DMS53 (cell line): ENCODE results near the gene YKT6.

Experiments used
- DNase-seq: peaks from one replicate; lab custom pipeline; 2025; lab: John Stamatoyannopoulos, UW

YKT6 gene

DNA sequence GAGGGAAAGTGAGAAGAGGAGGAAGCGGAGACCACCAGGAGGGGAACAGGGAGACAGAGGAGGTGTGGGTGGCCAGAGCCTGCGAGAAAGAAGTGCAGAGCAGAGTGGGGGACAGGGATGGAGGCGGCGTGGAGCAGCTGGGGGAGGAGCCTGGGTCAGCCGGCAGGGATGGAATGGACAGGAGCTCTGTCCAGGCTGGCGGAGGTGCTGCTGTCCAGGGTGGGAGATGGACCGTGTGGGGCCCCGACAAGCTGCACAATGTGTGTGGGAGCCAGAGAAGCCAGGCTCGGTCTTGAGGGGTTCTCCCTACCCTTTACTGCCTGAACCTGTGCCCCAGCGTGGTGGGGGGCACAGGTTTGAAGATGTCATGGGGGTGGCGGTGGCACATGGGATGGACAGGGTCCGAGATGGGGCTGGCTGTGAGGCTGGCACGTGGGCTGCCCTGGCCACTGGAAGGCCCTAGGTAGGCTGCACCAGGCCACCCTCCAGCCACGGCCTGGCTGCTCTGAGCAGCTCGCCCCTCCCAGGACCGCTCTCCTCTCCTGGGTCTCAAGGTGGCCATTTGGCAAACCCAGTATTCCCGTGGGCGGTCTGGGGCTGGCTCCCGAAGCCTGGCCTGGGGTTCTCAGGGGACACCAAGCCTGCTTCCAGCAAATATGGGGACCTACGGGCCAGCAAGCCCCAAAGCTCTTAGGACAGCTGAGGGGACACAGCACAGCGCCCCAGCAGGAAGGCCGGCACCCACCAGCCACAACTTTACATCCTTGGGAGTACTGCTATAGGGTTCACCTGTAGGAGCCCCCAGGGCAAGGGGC lies 32.3 kb downstream of the YKT6 start:
- no peak for DNase-seq

DNA sequence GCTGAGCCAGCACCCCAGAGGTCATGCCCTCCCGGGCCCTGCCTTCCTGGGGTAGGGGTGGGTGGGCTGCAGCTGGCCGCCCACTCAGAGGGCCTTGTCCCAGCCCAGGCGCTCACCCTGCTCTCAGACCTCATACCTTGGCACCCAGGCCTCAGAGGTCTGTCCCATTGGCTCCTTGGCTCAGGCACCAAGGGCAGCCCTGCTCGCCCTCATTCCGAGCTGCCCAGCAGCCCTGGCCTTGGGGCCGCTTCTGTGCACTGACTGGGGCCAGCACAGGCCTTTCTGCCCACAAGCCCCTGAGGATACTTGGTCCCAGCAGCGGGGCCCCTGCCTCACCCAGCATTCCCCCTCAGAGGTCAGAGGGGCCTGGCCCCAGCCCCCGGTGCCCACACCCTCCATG lies 34.3 kb downstream of the YKT6 start:
- no peak for DNase-seq

DNA sequence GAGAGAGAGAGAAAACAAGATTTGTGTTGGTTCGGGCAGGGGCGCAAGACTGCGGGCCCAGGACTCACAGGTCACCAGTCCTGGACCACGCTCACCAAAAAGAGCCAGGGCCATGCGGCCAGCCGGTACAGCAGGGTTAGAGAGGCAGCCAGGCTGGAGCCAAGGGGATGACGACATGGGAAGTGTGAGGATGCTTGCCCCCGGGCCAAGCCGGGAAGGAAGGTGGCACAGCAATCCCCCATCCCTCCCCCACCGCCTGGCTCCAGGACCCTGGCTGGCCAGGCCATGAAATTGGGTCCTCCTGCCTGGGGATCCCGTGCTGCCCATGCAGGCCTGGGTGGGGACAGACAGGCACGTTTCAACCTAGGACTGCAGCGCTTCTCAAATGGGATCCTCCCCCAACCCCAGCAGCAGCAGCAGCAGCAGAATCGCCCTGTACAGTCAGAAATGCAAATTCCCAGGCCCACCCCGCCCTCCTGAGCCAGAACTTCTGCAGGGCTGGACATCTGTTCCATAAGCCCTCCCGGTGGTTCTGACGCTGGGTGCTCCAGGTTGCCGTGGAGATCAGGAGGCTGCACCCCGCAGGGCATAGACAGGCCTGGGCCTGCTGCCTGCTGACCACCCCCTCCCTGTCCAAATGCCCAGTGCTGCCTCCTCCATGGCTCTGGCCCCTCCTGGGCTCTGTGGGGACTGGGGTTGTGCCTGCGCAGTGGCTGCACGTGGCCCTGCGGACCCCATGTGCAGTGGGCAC lies 35.0 kb downstream of the YKT6 start:
- DNase-seq: peak; percentile 55

DNA sequence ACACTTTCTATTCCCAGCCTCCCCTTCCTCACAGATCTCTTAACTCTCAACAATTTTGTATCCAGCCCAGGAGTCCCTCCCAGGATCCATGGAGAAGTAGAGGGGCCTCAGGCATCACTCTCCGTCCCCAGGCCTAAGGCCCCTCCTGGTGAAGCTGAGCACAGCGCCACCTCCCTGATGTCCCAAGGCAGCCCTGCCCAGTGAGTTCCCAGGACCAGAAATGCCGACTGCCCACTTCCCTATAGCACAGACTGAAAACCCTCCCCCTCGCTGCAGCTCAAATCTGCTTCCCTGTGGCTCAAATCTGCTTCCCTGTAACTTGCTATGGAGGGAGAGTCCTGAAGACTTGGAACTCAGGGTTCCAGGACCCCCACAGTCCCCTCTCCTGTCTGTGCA lies 35.6 kb downstream of the YKT6 start:
- DNase-seq: no peak

DNA sequence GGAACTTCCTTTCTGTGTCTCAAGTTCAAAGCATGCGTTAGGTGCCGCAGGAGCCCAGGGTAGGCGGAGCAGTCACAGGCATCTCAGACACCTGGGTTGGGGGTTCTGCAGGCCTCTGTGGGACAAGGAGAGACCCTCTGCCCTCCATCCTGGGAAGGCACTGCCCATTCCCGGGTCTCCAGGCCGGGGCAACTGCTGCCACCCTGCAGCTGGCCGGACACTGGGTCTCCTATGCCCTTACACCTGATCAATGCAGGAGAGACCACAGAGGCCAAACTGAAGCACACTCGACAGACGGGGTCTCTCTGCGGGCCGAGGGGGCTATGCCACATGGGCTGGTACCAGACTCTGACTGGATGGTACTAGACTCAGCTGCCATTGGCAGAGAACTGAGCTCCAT lies 36.9 kb downstream of the YKT6 start:
- DNase-seq: no peak

DNA sequence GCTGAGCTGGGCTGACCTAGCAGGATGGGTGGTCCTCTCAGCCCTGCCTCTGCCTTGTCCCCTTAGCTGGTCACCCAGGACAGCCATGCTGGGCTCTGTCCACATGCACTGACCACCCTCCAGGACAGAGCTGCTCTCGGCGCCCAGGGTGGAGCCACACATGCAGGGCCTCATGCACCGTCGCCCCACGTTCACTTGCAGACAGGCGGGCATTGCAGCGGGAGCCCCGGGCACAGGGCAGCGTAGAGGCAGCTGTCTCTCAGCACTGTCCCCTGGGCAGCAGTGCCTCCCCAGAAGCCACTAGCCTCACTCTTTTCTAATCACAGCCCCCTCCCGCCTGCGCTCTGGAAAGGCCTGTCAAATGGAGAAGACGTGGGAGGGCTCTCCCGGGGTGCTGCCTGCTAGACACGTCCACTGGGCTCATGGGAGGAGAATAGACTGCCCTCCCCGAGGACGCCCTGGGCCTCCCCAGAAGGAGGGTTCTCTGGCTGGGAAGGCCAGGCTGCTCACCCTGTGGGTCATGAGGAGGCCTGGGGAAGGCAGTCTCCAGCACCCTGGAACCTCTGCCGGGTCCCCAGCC lies 37.4 kb downstream of the YKT6 start:
- DNase-seq: no peak

DNA sequence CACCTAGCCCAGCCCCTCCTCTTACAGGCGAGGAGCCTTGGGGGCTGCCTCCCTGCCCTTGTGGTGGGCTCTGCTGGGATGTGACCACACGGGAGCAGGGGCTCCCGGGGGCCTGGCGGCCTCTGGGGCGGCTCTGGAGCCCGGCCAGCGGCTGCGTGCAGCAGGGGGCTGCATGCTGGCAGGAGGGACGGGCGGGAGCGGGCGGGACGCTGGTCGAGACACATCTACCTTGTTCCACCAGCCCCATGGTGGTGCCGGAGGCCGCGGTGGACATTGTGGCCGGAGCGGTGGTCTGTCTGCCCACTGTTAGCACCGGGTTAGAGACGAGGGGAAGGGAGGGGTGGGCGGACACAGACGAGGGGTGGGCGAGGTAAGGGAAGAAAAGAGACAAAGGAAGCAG lies 38.6 kb downstream of the YKT6 start:
- no peak for DNase-seq

DNA sequence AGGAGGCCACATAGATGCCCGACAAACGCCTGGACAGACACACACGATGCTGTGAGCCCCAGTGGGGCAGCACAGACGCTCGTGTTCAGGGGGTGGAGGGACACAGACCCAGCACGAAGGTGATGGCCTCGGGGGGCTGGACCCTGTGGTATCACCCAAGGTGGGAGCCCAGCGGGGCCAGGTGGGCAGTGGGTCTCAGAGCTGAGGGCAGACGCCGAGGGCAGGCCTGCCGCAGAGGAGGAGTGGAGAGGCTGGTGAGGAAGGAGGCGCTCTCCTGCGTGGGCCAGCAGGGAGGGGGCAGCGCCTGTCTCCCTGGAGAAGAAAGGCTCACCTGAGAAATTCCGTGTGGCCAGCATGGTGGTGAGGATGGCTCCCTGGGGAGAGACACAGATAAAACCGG lies 39.6 kb downstream of the YKT6 start:
- no peak for DNase-seq

DNA sequence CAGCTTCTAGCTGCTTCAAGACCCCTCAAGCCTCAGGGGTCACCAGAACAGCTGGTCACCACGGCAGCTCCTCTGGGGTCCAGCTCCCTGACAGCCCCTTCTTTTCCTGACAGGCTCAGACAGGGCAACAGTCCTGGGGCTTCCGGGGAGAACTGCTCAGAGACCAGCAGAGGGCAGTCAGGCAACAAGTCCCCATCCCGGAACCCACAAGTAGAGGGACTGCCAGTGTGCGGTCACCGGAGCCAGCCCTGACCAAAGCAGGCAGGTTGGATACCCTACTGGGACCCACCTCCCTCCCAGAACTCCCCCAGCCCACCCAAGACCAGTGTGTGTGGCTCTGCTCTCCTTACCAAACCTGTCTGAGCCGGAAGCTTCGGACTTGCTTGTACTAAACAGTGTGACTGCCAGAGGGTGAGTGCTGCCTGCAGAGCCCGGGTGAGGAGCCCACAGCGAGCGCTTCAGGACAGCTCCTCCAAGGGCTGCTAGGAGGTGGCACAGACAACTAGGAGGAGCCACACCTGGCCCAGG lies 40.3 kb downstream of the YKT6 start:
- DNase-seq: peak; percentile 95

DNA sequence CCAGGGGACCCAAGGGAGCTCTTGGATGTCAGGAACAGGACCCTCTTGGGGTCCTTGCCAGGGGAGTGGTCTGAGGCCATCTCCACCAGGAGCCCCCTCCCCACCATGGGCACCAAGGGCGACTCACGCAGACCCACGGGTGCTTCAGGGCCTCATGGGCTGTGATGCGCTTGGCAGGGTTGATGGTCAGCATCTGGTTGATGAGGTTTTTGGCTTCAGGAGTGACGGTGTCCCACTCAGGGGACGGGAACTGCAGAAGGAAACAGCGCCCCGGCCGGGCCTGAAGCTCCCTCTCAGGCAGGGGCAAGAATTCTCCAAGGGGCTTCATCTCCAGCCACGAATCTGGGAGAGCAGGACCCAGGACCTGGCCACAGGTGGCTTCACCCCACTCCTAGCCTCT lies 41.3 kb downstream of the YKT6 start:
- DNase-seq: no peak

DNA sequence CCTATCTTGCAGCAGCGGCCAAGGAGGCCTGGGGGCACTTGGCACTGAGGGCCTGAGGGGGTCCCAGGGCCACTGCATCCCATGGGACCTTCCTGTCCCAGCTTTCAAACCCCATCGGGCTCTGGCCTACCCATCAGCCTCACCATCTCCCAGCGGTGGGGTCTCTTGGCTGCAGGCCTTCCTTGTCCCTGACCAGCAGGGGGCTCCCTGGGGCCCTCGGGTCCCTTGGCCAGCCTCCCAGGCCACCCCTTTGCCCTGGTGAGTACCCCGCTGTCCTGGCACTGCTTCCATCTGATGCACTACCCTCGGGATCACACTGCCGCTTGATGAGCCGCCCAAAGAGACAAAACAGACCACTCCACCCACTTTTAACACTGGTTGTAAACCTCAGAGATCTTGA lies 43.5 kb downstream of the YKT6 start:
- peak; percentile 65 for DNase-seq

DNA sequence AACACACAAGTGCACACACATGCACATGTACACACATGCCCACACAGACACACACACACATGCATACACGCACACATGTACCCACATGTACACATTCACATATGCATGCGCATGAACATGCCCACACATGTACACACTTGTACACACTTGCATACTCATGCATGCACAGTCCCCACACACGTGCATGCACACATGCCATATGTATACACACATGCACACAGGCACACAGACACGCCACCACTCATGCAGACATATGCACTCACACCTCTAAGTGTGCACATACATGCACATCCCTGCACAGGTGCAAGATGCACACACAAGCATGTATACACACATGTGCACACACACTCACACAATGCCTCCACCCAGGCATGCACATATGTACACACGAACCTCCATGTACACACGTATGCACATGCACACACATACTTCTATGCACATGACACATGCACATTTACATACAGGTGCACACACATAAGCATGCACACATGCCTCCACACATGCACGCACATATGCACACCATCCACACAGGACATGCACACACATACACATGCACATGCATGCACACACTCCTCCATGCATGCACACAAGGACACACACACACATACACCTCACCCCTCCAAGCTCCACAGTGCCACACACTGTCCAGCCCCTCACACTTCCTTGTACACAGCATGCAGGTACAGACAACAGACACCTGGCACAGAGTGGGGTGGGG lies 45.8 kb downstream of the YKT6 start:
- no peak for DNase-seq

DNA sequence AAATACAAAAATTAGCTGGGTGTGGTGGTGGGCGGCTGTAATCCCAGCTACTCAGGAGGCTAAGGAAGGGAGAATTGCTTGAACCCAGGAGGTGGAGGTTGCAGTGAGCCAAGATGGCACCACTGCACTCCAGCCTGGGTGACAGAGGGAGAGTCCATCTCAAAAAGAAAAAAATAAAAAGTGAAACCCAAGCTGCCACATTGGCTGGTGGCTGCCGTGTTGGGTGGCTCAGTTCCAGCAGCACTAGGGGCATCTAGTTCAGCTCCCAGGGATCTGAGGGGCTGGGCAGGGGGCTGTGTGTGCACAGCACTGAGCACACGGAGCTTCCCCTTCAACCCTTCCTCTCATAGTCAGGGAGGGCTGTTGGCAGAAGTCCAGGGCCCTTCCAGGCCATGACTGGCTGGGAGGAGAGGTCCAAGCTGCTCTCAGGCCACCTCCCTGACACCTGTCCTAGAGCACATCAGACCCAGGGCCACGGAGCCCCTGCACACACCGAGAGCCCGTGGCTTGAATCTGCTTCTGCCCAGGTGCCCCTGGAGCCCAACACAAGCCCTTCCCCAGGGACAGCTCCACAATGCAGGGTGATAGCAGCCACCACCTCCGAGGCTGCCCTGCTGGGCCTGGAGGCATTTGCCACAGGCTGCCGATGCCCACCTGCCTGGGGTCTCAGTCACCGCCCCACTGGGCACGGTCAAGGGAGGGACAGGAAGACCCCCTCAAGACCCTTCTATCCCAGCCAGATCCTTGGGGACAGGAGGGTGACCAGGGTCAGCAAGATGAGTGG lies 47.3 kb downstream of the YKT6 start:
- DNase-seq: no peak

DNA sequence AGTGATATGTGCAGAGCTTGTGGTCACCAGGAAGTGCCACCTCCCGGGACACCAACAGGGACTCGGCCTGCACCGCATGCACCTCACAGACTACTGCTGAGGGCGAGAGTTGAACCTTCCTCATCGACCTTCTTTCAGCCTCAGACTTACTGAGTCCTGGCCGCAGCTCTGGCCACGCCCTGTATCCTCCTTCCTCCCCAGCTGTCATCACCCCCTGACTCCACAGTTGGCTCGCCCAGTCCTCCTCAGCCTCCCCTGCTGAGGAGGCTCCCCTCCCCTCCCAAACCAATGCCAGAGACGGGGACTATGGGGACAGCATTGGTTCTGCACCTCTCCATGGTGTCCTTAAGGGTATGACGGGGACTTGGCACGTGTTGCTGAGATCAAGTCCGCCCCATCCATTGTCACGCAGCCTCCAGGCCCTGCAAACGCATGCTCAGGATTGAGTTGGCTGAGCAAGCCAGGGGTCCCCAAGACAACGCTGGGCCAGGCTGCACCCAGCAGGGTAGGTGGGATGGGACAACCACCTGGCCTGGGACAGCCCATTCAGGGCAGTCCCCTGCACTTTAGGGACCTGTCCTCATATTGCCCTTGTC lies 49.0 kb downstream of the YKT6 start:
- no peak for DNase-seq

DNA sequence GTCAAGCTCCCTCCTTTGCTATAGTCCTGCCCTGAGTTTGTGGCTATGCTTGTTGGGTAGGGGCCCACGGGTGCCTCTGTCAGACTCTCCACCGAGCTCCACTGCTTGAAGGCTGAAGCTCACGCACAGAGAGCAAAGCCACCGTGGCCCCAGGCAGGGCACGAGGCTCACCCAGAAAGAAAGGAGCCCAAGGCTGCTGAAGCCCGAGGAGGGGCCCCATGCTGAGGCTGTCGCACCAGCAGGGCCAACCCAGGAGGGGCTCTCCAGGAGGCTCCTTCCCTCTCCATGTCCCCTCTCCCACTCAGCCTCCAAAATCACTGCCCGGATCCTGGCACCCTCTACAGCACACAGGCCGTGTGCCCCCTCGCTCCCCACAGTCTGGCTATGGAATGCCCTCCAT lies 50.5 kb downstream of the YKT6 start:
- no peak for DNase-seq

DNA sequence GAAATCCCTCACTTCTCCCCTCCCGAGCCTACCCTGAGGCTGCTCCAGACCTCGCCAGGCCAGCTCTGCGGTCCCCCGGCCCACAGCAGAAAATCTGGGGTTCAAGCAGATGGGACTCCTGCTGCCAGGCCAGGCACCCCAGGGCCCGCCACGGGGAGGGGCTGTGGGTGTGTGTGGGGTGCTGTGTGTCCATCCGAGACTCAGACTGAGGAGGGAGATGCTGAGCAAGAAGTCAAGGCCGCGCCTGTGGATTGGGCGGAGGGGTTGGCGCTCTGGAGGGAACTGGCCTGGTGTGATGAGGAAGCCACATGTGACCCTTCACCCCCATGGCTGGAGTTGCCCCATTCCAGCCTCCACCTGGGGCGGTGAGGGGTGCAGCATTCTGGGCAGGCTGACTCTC lies 51.1 kb downstream of the YKT6 start:
- DNase-seq: no peak

DNA sequence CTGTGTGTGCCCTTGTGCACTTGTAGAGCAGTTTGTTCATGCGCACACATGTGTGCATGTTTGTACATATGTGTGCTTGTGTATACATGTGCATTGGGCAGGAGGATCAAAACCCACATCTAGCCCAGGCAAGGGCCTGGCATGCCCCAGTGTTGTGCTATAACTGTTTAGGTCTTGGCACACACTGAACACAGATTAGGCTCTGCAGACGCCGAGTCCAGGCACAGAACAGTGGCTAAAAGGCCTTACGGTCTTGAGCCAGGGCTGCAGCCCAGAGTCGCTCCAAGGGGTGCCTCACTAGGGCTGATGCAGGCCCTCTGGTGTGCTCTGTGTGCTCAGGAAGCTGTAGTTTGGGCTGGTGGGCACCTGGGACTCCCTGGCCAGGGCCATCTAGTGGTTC lies 55.7 kb downstream of the YKT6 start:
- no peak for DNase-seq

DNA sequence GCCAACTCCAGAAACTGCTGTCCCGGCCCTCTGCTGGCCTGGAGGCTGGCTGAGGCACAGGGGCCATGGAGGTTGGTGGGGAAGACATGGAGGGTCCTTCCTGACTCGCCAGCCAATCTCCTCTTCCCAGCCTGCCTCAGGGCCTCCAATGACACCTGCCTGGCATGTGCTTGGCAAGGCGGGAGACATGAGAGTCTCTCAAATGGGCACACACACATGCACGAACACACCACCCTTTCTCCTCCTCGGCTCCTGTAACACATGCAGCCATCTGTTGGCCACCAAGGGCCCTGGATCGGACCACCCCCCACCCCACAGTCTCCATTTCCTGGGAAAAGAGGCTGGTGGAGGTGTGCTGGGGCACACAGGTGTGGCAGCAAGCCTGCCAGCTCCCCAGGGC lies 56.4 kb downstream of the YKT6 start:
- DNase-seq: no peak

DNA sequence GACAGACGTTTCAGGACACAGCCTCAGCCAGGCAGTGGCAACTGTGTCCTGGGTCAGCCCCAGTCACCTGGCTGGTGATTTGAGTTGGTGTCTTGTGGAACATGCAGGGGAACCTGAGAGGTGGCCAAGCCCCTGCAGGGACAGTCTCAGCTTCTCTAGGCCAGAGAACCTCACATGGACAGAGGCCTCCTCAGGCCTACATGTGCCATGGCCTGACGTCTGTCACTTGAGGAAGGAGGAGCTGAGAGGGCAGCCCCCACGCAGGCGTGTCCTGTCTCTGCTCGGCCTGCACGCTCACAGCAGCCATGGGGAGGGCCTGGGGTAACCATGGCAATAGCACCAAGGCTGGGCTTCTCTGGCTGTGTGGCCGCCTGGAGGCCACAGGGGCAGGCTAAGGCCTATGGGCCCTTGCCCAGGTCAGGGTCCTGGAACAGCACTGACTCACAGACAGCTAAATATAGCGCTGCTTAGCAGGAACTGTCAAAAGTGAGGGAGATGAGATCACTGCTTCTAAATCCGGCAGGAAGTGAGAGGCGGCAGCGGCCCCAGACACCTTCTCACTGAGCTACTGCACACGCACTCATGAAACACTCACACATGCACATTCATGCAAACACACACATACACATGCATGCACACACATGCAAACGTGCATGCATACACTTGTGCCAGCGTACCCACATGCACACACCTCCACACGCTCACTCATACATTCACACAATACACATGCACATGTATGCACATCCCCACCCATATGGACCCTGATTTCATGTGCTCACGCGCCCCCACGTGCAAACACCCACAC lies 57.0 kb downstream of the YKT6 start:
- DNase-seq: peak; percentile 94

DNA sequence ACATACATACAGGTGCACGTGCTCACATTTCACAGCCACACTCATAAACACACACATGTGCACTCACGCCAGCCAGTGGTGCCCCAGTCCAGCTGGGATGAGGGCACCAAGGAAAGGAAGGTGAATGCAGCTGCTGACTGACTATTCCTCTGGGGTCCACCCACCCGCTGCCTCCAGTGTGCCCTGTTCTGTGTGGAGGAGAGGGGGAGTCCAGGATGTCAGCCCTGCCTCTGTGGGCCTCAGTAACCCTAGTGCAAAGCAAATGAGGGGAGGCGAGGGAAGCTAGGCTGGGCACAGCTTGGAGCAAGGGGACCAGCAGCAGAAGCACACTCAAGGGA lies 57.6 kb downstream of the YKT6 start:
- DNase-seq: no peak
